ENCODE data around the gene SPEG.

Gene SPEG

DNA sequence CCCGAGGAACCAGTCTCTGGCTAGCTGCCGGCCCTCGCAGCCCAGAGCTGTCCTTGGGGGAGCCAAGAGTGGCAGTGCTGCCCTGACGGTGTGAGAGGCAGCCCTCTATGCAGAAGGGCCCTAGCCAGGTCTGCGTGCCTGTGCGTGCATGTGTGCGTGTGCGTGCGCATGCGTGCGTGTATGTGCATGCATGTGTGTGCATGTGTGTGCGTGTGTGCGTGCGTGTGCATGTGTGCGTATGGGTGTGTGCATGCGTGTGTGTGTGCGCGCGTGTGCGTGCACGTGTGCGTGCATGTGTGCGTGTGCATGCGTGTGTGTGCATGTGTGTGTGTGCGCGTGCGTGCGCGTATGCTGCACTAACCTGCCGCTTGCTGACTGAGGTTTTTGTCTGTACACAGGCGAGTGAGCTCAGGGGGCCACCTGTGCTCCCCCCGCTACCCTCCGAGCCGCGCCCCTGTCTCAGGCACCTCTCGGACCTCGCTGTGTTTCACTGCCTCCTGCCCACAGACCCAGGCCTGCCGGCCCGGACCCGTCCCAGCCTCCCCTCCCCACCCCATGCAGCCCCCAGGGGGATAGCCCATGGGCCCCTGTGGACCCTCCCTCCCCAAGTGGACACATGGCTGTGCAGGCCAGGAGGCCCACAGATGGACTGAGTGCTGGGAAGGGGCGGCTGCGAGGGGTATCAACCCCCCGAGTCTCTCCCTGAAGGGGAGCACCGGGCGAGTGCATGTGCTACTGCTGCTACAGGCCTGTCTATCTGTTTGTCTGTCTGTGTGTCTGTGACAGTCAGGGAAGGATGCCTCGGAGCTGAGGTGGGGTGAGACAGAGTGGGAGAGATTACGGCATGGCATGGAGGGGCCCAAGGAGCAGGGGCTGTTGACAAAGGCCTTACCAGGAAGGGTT lies 31.3 kb downstream of the SPEG start:
- DNase-seq: no peak

DNA sequence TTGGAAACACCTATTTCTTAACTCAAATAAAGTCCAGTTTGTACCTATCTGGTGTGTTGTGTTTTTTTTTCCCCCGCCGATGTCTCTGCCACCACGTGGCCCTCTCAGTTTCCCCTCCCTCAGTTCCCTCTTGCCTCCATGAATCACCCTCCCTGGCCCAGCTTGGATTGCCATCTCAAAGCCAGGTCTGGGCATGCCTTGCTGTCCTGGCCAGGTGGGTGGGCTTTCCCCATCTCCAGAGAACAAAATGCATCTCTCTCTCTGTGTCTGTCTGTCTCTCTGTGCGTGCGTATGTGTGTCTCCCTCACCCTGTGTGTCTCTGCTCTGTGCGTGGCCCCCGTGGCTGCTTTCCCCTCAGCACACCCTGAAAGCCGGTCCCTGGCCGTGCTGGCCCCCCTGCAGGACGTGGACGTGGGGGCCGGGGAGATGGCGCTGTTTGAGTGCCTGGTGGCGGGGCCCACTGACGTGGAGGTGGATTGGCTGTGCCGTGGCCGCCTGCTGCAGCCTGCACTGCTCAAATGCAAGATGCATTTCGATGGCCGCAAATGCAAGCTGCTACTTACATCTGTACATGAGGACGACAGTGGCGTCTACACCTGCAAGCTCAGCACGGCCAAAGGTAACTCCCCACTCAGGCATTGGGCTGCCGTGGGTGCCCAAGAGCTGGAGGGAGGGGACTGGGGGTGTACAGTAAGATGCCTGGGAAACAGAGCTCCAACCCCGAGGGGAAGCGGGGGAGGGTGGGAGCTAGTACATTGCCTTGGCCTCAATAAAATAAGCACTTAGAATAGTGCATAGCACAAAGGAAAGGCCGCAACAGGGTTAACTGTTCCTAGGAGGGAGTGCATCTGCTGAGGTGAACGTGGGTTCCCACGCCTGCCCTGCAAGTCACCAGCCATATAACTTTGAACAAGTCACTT lies 32.4 kb downstream of the SPEG start:
- DNase-seq: no peak

DNA sequence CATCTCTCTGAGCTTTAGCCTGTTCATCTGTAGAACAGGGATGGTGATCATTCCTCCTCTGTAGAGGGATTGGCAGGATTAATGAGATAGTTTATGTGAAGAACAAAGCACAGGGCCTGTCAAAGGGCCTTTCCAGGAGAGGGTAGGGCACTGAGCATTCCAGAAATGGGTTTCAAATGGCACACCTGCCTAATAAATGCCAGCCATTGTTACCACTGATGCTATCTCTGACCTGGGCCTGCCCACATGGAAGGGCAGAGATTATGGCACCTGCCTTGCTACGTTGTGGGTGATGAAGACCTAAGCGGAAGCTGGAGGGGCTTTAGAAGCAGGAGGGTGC lies 33.1 kb downstream of the SPEG start:
- DNase-seq: no peak

DNA sequence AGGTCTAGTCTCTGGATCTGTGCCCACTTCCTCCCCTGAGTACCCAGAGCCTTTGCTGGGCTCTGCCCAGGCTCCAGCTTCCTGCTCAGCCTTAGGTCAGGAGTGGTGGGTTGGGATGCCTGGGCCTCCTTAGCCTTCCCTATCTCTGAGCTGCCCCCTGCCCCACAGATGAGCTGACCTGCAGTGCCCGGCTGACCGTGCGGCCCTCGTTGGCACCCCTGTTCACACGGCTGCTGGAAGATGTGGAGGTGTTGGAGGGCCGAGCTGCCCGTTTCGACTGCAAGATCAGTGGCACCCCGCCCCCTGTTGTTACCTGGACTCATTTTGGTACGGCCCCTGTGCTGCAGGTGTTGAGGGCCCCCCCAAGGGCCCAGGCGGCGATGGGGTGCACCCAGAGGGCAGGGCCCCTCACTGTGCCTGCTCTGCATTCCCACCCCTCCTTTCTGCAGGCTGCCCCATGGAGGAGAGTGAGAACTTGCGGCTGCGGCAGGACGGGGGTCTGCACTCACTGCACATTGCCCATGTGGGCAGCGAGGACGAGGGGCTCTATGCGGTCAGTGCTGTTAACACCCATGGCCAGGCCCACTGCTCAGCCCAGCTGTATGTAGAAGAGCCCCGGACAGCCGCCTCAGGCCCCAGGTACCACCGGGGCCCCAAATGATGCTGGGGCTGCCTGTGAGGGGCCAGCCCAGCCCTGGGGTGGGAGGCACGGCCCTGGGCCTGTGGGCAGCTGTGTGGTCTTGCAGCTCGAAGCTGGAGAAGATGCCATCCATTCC lies 34.0 kb downstream of the SPEG start:
- DNase-seq: no peak

DNA sequence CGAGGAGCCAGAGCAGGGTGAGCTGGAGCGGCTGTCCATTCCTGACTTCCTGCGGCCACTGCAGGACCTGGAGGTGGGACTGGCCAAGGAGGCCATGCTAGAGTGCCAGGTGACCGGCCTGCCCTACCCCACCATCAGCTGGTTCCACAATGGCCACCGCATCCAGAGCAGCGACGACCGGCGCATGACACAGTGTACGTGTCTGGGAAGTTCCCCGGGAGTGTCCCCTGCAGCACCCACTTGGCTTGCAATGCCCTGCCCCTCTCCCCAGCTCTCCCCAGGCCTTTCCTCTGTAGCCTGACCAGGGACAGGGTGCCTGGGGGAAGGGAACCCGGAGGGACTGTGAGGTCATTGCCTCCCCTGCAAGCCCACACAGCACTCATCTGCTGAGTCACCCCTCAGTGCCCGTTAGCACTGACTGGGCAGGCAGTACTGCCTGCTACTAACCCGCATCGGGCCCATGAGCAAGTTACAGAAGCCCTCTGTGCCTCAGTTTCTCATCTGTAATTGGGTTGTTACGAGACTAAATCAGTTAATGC lies 34.6 kb downstream of the SPEG start:
- no peak for DNase-seq

DNA sequence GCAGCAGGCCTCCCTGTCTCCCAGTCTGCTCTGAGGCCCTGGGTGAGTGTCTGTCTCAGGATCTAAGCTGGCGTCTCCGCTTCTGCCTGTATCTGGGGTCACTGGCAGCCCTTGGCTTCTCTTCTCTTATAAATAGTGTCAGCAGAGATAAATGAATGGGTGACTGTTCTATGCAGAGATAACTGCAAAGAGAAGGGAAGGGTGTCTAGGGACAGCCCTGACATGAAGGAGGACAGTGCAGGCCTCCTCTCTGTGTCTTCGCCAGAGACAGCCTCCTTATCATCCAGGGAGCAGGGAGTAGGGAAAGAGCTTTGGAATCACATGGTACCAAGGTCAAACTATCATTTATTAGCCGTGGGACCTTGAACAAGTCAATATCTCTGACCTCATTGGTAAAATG lies 35.8 kb downstream of the SPEG start:
- no peak for DNase-seq

DNA sequence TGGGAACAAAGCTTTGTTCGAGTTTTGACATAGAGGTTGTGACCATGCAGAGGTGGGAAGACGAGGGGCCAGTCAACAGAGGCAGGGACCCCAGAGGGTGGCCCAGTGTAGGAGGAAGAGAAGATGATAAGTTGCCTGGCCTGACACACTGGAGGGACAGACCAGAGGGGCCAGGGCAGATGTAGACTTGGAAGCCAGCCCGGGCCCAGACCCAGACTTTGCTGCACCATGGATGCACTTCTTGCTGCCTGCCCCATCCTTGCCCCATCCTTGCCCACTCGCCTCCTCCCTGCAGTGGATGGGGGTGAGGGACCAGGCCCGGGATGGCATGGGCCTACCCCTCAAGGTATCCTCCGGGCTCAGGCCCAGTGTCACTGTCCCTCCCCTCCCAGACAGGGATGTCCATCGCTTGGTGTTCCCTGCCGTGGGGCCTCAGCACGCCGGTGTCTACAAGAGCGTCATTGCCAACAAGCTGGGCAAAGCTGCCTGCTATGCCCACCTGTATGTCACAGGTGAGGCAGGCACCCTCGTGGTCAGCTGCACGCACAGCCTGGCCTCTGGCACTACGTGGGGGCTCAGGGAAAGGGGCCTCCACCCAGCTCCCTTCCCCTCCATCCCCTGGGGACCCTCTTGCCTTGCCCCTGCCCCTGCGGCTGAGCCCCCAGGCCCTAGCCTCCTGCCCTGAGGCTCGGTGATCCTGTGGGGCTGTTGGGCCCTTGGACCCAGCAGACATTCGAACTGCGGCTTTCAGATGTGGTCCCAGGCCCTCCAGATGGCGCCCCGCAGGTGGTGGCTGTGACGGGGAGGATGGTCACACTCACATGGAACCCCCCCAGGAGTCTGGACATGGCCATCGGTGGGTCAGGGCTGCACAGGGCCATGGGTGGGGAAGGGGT lies 37.1 kb downstream of the SPEG start:
- no peak for DNase-seq

DNA sequence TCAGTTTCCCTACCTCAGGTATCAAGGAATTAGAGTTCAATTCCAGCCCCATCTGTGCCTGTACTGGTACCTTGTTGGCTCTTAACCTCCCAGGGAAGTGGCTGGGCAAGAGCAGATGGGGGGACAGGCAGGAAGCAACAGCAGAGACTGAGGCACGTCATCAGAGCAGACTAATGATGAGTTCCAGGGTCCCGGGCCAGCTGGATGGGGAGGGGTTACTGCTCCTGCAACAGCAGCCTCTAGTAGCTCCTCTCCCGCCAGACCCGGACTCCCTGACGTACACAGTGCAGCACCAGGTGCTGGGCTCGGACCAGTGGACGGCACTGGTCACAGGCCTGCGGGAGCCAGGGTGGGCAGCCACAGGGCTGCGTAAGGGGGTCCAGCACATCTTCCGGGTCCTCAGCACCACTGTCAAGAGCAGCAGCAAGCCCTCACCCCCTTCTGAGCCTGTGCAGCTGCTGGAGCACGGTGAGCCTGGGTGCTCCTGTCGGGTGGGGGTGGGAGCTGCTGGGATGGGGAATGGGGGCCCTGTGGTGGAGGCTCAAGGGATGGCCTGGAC lies 38.1 kb downstream of the SPEG start:
- DNase-seq: no peak

DNA sequence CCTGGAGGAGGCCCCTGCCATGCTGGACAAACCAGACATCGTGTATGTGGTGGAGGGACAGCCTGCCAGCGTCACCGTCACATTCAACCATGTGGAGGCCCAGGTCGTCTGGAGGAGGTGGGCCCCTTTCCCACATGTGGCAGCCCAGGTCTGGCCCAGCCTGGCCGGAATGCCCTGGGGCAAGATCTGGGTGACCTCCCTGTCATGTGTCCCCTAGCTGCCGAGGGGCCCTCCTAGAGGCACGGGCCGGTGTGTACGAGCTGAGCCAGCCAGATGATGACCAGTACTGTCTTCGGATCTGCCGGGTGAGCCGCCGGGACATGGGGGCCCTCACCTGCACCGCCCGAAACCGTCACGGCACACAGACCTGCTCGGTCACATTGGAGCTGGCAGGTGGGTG lies 38.9 kb downstream of the SPEG start:
- DNase-seq: no peak

DNA sequence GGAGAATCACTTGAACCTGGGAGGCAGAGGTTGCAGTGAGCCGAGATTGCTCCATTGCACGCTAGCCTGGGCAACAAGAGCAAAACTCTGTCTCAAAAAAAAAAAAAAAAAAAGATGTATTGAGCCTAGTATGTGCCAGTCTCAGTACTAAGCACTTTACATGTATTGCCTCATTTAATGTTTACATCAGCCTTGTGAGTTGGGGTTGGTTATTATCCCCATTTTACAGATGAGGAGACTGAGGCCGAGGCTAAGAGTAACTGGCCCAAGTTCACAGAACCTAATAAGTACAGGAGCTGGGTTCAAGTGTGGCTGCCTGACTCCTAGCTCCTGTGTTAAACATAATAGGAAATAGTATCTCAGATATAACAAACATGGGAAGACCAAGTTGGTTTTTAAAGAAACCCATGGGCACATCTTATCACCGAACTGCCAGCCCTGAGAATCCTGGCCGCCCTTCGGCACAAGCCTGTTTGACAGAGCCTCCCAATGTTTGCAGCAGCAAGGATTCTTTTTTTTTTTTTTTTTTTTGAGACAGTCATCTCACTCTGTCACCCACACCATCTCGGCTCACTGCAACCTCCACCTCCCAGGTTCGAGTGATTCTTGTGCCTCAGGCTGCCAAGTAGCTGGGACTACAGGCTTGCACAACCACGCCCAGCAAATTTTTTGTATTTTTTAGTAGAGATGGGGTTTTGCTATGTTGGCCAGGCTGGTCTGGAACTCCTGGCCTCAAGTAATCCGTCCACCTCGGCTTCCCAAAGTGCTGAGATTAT lies 39.8 kb downstream of the SPEG start:
- DNase-seq: no peak

DNA sequence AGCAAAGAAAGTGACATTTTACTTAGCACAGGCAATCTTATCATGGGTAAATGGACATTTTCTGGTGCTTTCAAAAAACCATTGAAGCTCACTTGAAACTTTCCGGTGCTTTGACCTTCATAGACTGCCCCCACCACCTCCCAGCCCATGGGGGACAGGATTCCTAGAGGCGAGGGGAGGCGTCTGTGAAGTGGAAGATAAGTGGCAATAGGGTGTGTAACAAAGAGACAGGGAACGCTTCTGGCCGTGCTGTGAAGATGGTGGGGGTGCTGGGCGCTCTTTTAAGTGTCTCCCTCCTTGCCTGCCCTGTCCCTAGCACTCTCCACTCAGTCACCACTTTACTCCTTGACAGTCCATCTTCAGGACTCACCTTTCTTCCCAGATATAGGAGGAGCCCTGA lies 40.6 kb downstream of the SPEG start:
- no peak for DNase-seq

DNA sequence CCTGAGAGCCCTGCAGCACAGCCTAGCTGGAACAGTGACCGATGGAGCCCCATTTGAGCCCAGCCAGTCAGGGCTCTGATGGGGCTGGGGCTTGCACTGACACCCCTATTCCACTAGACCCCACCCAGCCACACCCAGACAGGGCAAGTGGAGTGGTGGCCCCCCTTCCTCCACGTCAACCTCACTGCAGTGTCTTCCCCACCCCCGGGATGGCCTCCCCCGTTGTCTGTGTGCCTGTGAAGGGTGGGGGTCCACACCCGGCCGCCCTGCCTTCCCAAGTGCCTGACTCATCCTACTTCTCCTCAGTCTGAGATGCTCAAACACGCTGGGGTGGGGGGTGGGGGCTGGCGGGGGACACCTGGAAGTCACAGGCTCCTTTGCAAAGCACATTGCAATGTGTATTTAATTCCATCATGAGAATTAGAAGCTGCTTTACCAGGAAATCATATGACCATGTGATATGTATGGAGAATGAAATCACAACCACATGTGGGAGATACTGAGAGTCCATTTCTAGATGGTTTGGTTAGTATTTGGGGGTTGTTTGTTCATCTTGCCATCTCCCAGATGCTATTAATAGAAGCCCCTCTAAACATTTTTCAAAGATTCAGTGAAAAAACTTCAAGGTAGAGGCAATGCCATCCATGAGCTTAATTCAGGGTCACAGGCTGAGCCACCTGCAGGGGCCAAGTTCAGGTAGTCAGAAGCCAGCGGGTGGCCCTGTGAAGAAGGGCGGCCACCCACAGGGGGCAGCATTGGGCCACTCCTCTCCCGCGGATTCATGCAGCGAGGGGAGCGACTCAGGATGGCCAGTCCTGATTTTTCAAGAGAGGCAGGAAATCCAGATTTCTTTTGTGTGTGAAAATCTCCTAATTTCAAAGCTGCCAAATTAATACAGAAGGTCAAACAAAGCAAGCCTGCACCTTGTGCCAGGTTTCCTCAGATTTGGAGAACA lies 41.3 kb downstream of the SPEG start:
- peak; percentile 33 for DNase-seq

DNA sequence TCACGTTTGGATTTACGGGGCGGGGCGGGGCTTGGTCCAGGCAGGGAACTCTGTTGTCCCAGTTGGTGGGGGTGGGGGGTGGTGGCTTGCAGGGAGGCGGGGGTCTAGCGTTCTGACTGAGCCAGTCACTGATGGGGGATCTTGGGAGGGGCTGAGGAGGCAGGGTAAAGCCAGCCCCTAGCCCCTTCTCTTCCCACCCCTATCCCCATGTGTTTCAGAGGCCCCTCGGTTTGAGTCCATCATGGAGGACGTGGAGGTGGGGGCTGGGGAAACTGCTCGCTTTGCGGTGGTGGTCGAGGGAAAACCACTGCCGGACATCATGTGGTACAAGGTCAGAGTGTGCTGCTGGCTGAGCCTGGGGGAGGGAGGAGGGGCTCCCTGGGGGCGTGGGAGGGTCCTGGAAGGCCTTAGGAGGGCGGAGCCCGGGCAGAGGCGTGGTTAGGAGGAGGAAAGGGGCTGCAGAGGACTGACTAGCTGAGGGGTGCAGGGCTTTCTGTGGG lies 42.1 kb downstream of the SPEG start:
- DNase-seq: no peak

DNA sequence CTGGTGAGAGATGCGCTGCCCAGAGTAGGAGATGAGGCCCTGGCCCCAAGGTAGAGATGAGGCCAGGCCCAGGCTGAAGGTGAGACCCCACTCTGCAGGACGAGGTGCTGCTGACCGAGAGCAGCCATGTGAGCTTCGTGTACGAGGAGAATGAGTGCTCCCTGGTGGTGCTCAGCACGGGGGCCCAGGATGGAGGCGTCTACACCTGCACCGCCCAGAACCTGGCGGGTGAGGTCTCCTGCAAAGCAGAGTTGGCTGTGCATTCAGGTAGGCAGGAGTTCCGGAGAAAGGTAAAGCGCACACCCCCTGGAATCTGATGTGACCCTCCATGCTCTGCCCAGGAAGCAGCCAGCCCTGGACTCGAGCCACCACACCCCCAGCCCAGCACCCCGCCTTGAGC lies 42.5 kb downstream of the SPEG start:
- no peak for DNase-seq

DNA sequence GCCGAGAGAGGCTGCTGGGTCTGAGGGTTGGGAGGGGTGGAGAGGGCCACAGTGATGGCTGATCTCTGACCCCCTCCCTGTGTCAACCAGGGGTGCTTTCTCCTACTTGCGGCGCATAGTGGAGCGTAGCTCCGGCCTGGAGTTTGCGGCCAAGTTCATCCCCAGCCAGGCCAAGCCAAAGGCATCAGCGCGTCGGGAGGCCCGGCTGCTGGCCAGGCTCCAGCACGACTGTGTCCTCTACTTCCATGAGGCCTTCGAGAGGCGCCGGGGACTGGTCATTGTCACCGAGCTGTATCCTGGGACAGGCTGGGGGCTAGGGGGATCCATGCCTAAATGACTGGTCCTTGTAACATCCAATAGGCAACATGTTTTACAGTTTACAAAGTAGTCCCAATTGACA lies 43.2 kb downstream of the SPEG start:
- no peak for DNase-seq

DNA sequence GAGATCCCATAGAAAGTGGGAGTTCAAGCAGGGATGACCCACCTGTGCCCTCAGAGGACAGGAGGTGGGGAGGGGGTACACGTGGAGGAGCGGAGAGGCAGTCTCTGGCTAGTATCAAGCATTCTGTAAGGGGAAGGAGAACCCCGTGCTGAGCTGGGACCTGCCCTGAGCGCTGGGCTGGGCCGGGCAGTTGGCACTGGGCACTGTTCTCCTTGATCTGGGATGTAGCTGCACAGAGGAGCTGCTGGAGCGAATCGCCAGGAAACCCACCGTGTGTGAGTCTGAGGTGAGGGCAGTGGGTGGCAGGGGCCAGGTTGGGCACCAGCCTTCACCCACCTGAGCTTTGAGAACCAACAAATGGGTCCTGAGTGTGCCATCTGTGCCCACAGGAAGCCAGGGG lies 44.3 kb downstream of the SPEG start:
- DNase-seq: no peak

DNA sequence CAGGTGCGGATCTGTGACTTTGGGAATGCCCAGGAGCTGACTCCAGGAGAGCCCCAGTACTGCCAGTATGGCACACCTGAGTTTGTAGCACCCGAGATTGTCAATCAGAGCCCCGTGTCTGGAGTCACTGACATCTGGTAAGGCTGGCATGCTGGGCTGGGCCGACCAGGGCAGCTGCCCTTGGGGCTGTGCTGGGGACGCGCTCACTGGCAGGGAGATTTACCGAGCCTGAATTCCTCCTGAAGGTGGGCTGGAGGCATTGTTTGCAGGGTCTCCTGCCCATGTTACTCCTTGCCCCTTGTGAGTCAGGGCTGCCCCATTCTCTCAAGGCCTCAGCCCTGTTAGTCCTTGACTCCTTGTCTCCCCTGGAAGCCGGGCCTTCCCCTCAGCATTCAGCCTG lies 45.4 kb downstream of the SPEG start:
- DNase-seq: no peak

DNA sequence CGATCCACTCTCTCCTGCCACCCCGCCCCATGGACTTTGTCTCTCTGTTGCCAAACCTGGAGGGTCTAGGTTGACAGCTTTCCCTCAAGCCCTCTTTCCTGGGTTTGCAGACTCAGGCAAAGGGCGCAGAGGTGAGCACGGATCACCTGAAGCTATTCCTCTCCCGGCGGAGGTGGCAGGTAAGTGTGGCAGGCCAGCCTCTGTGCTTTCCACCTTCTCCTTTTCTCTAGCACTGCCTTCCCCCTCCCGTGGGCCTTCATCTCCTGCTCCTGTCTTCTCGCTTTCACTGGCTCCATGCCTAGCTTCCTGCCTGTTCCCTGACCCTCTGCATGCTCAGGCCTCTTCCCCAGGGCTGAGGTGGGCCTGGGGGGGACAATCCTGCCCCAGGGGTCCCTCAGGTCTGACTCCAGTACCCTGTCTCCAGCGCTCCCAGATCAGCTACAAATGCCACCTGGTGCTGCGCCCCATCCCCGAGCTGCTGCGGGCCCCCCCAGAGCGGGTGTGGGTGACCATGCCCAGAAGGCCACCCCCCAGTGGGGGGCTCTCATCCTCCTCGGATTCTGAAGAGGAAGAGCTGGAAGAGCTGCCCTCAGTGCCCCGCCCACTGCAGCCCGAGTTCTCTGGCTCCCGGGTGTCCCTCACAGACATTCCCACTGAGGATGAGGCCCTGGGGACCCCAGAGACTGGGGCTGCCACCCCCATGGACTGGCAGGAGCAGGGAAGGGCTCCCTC lies 48.2 kb downstream of the SPEG start:
- no peak for DNase-seq
